C4-2B (cell line): ENCODE data around the gene RALB.

ENCODE experiments used
- ZFX ChIP-seq: fragments of 450-650 bp; IDR thresholded peaks from 2 replicates; pipeline ENCODE4 v1.6.1; 2017
- TF ChIP-seq, protein P1 (sequence below): fragments of 450-650 bp; conservative IDR thresholded peaks from 2 replicates; pipeline ENCODE4 v1.5.1; 2017; ENCODE audit warnings: mild to moderate bottlenecking

DNA sequence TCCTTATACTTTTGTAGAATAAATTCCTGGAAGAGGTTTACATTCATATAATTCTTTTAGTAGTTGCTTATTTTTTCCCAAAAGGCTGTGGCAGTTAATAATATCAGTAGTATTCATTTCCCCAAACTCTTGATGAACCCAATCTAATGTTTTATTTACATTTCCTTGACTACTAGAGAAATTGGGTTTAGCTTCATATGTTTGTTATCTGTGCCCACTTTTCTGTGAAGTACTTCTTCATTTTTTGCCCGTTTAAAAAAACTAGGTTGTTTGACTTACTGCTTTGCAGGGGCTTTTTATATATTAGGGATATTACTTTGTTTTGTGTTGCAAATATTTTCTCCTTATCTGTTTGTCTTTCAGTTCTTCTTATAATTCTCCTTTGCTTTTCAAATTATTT lies 17.2 kb downstream of the RALB start:
- TF ChIP-seq, protein P1, sequence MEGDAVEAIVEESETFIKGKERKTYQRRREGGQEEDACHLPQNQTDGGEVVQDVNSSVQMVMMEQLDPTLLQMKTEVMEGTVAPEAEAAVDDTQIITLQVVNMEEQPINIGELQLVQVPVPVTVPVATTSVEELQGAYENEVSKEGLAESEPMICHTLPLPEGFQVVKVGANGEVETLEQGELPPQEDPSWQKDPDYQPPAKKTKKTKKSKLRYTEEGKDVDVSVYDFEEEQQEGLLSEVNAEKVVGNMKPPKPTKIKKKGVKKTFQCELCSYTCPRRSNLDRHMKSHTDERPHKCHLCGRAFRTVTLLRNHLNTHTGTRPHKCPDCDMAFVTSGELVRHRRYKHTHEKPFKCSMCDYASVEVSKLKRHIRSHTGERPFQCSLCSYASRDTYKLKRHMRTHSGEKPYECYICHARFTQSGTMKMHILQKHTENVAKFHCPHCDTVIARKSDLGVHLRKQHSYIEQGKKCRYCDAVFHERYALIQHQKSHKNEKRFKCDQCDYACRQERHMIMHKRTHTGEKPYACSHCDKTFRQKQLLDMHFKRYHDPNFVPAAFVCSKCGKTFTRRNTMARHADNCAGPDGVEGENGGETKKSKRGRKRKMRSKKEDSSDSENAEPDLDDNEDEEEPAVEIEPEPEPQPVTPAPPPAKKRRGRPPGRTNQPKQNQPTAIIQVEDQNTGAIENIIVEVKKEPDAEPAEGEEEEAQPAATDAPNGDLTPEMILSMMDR = no peak
- no peak for TF ChIP-seq ZFX
